NCI-H446 treated with DMSO at 0.1 percent for 48 hours (cell line): ENCODE results near the gene WAS.
"Not testable (repeated sequence)": the region's sequence is repeated elsewhere in the genome, so short reads cannot be mapped to it uniquely, and the experiment has no call there.

Experiments used
- DNase-seq: peaks from one replicate; lab custom pipeline; 2025; lab: John Stamatoyannopoulos, UW

The WAS gene

DNA sequence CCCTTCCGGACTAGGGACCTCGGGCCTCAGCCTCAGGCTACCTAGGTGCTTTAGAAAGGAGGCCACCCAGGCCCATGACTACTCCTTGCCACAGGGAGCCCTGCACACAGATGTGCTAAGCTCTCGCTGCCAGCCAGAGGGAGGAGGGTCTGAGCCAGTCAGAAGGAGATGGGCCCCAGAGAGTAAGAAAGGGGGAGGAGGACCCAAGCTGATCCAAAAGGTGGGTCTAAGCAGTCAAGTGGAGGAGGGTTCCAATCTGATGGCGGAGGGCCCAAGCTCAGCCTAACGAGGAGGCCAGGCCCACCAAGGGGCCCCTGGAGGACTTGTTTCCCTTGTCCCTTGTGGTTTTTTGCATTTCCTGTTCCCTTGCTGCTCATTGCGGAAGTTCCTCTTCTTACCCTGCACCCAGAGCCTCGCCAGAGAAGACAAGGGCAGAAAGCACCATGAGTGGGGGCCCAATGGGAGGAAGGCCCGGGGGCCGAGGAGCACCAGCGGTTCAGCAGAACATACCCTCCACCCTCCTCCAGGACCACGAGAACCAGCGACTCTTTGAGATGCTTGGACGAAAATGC is at the start of gene WAS:
WAS (plus strand) TSS at position 389 of the 572 bp plus-strand sequence; CDS start at position 444, 55 bp downstream.
- DNase-seq = no peak

GRCh38 chrX:48636301-48636700 is 47.3 kb upstream of the WAS start:
- no peak for DNase-seq

- no peak for DNase-seq
Observed at GRCh38 chrX:48636776-48637175, 46.8 kb upstream of the WAS start.

- no peak for DNase-seq
Observed at GRCh38 chrX:48645669-48646068, 37.9 kb upstream of the WAS start.

- DNase-seq = peak; percentile 52
Observed at GRCh38 chrX:48648336-48648751, 35.3 kb upstream of the WAS start.

- DNase-seq = no peak
Observed at GRCh38 chrX:48649102-48649501, 34.5 kb upstream of the WAS start.

DNA sequence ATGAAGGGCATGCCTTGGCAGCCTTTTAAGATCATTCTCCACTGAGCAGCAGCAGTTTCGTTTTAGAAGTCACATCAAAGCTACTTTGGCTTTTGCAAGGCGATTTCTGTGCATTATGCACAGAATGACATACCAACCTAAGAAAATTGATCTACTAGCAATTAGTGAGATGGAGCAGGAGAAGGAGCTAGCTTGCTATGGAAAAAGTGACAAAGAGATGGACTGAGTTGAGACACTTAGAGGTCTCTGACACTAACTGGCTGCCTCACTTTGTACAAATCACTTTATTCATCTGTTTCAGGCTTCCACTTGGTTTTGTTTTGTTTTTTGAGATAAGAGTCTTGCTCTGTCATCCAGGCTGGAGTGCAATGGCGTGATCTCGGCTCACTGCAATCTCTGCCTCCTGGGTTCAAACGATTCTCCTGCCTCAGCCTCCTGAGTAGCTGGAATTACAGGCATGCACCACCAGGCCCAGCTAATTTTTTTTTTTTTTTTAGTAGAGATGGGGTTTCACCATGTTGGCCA is 31.5 kb upstream of the WAS start:
- DNase-seq = not testable (repeated sequence)

- not testable (repeated sequence) for DNase-seq
Observed at GRCh38 chrX:48654746-48655145, 28.9 kb upstream of the WAS start.

GRCh38 chrX:48659686-48660085 is 23.9 kb upstream of the WAS start:
- not testable (repeated sequence) for DNase-seq

- no peak for DNase-seq
Observed at GRCh38 chrX:48663241-48663640, 20.4 kb upstream of the WAS start.

DNA sequence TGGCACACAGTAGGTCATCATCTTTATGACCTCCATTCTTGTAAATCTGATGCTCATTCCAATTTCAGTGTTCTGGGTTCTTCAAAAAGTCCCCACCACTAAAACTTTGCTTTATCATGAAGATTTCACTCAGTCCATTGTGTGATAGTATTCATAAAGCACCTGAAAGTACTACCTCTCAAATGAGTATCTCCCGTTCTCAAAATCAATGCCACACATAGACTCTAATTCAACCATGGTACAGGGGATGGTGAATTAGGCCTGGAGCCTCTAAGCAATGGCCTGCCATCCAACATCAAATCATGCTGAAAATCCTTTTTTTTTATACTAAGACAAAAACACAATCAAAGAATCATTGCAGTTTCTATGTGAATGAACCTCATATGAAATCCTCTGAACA is 19.4 kb upstream of the WAS start:
- DNase-seq = no peak

DNA sequence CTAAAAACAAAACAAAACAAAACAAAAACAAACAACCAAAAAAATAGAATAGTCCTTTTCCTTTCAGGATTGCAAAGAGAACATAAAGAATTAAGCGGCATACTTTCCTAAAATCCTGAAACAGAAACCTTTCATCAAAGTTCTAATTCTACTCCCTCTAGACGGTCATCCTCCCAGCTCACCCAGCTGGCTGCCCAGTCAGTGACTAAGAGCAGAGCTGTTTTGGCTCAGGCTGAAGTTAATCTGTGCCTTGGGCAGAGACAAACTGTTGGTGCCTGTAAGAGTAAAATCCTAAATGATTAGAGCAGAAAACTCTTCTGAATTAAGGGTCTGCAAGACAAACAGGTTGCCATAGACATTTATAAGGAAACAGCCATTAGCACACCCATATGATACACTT is 17.6 kb upstream of the WAS start:
- DNase-seq = no peak

DNA sequence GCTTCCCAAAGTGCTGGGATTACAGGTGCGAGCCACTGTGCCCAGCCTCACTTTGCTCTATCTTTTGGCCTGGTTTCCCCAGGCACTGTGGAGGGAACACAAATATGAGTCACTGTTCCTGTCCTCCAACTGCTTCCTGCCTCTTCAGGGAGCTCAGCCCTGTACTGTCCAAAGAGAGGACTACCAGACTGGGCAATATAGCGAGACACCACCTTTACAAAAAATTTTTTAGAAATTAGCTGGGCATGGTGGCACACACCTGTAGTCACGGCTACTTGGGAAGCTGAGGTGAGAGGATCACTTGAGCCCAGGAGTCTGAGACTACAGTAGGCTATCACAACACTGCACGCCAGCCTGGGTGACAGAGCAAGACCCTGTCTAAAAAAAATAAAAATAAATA is 16.9 kb upstream of the WAS start:
- no peak for DNase-seq

DNA sequence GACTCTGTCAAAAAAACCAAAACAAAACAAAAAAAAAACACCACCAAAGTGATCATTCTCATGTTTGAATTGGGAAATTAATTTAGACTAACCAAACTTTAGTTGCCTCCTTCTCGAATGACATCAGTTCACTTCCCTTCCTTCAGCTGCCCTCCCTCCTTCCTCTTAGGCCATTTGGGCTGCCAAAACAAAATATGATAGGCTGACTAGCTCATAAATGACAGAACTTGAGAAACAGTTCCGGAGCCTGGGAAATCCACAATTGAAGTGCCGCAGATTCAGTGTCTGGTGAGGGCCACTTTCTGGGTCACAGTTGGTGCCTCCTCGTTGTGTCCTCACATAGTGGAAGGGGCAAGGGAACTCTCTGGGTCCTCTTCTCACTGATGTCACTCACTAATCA is 16.1 kb upstream of the WAS start:
- no peak for DNase-seq

DNA sequence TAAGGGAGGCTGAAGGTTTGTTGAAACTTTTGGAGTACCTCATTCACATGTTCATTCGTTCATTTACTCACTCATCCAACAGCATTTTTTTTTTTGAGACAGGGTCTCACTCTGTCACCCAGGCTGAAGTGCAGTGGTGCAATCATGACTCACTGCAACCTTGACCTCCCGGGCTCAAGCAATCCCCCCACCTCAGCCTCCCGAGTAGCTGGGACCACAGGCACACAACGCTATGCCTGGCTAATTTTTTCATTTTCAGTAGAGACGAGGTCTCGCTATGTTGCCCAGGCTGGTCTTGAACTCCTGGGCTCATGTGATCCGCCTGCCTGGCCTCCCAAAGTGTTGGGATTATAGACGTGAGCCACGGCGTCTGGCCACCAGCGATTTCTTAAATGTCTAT is 15.4 kb upstream of the WAS start:
- DNase-seq = not testable (repeated sequence)

DNA sequence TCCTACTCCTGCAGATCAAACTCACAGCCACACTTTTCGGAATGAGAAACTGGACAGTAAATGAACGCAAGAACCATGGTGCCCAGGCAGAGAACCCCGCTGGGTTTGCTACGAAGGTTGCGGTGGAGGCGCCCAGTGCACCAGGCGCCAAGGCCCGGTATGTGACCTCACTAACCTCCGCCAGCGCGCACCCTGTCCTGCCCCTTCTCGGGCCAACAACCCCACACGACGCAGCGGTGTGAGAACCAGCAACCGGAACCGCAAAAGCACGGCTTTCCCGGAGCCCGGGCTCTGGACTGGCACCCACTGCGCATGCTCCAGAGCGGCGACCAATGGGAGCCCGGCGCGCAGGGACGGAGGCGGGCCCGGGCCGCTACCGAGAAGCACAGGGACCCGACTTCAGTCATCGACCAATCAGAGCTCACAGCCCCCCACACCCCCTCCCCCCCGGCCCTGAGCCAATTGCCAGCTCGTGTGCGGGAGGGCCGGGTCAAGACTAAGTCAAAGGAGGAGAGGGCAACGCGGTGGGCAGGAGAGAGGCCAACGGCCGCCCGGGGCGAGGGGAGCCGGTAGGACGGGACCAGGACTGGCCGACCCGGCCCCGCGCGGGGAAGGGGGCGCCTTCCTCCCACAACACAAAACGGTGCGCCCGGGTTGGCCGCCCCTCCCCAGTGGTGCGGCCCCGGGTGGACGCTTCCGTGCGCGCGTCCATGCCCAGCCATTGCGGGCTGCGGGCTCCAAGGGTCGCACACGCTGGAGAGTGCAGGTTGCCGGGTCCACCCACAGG is 7.3 kb upstream of the WAS start:
- DNase-seq = peak; percentile 75

- DNase-seq = no peak
Observed at GRCh38 chrX:48676893-48677270, 6.7 kb upstream of the WAS start.

GRCh38 chrX:48677516-48677915 is 6.1 kb upstream of the WAS start:
- no peak for DNase-seq

DNA sequence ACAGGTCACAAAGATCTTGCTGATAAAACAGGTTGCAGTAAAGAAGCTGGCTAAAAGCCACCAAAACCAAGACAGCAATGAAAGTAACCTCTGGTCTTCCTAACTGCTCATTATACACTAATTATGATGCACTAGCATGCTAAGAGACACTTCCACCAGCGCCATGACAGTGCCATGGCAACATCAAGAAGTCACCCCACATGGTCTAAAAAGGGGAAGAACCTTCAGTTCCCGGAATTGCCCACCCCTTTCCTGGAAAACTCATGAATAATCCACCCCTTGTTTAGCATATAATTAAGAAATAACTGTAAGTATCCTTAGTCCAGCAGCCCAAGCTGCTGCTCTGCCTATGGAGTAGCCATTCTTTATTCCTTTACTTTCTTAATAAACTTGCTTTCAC is 3.1 kb upstream of the WAS start:
- DNase-seq = not testable (repeated sequence)

DNA sequence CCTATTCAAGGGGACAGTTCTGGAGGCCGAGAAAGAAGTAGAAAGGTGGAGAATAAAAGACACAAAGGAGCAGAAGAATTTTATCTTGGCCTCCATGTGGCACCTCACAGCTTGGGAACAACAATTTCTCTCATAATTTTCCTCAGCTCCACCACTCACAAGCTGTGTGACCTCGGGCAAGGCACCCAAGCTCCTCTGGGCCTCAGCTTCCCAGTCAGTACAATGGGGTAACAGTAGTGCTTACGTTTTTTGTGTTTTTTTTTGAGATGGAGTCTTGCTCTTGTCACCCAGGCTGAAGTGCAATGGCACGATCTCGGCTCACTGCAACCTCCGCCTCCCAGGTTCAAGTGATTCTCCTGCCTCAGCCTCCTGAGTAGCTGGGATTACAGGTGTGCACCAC is 2.7 kb upstream of the WAS start:
- DNase-seq = not testable (repeated sequence)

- no peak for DNase-seq
Observed at GRCh38 chrX:48681539-48682183, 1.9 kb upstream of the WAS start.

GRCh38 chrX:48682795-48683194 is 804 bp upstream of the WAS start:
- not testable (repeated sequence) for DNase-seq

- no peak for DNase-seq
Observed at GRCh38 chrX:48684134-48684533, 535 bp downstream of the WAS start.
